ENCODE measurements around the gene OR2W3. TPM values are rescaled to one million over a fixed set of nuclear protein-coding genes. Genes with fewer than 3 reads are reported as not detected.

Gene OR2W3
- total RNA-seq, 1 donor from 2014 or later, result 0.75 TPM

DNA sequence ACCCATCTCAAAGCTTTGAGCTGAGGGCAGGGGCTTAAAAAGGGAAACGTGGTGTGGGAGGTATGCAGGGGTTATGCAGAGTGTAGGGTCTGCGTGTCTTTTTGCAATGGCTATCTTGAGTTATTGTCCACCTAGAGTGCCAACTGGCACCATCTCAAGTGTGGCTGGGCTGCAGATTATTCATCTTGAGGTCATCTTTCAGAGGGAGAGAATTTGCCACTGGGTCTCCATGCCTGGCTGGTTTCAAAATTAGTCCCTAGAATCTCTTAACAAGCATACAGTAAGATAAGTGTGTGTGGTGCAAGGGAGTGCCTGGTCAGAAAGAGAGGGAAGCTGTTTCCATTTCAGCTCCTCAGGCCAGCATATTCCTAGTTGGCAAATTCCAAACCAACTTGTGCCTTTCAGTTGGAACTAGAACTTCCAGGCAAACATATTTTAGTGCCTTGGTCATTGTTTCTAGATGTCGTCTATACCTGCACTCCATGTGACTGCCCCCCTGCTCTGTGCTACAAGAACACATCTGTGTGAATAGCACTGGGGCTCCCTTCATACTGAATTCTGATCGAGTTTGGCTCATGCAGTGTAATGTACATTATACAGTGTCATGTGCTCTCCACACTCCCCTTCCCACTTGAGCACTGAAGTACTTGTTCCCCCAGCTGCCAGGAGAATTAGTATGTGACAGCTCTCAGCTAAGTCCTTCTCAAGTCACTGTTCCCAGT, 19.7 kb downstream of the OR2W3 start:
- H3K9me3 Mint-ChIP-seq (ENCODE audit: unreplicated experiment), result peaks cover 12% of the 10 kb centered on the region
- H3K4me3 Mint-ChIP-seq (ENCODE audit: unreplicated experiment), result no peak overlapping the region
- H3K27me3 Mint-ChIP-seq (ENCODE audit: unreplicated experiment), result no peaks in the 10 kb centered on the region
- no peaks in the 10 kb centered on the region for H3K4me1 Mint-ChIP-seq (ENCODE audit: unreplicated experiment)
- no peak overlapping the region for H3K27ac Mint-ChIP-seq (ENCODE audit: unreplicated experiment)
- H3K36me3 Mint-ChIP-seq (ENCODE audit: unreplicated experiment), result no peaks in the 10 kb centered on the region
- TF ChIP-seq, protein P1, sequence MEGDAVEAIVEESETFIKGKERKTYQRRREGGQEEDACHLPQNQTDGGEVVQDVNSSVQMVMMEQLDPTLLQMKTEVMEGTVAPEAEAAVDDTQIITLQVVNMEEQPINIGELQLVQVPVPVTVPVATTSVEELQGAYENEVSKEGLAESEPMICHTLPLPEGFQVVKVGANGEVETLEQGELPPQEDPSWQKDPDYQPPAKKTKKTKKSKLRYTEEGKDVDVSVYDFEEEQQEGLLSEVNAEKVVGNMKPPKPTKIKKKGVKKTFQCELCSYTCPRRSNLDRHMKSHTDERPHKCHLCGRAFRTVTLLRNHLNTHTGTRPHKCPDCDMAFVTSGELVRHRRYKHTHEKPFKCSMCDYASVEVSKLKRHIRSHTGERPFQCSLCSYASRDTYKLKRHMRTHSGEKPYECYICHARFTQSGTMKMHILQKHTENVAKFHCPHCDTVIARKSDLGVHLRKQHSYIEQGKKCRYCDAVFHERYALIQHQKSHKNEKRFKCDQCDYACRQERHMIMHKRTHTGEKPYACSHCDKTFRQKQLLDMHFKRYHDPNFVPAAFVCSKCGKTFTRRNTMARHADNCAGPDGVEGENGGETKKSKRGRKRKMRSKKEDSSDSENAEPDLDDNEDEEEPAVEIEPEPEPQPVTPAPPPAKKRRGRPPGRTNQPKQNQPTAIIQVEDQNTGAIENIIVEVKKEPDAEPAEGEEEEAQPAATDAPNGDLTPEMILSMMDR (IDR thresholded peaks at IDR 0.05), result no peak
- DNase-seq (ENCODE audit: extremely low spot score, unreplicated experiment), result no peak

DNA sequence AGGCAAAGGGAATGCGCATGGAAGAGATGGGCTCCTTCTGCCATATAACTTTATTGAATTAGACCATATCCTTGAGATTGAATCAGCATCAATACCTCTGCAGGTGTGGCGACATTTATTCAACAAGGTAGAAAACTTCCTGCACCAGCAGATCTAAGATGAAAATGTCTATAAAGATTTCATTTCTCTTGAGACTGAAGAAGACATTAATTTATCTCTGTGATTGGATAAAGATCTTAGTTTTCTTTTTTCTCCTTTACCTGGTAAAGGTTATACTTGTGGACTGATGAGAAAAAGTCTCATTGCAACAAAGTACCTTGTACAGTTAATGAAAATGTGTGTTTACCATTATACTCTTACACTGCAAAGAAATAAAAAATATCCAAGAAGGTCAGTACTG, 24.6 kb downstream of the OR2W3 start, which contains the start of gene OR2T8:
TSS of gene OR2T8 (plus strand) at position 301 of the 400 bp plus-strand sequence. CDS start 766 bp downstream, outside the sequence.
- Mint-ChIP-seq H3K4me3 (ENCODE audit: unreplicated experiment) (no peak within 1 kb of the TSS), H3K27ac (ENCODE audit: unreplicated experiment) (no peak within 1 kb of the TSS), H3K36me3 (ENCODE audit: unreplicated experiment) (no peaks in the 10 kb centered on the region), H3K27me3 (ENCODE audit: unreplicated experiment) (no peaks in the 10 kb centered on the region), H3K4me1 (ENCODE audit: unreplicated experiment) (no peaks in the 10 kb centered on the region), H3K9me3 (ENCODE audit: unreplicated experiment) (no peaks in the 10 kb centered on the region)
- no peak for DNase-seq (ENCODE audit: extremely low spot score, unreplicated experiment)
- TF ChIP-seq, protein P1 (IDR thresholded peaks at IDR 0.05), result no peak

DNA sequence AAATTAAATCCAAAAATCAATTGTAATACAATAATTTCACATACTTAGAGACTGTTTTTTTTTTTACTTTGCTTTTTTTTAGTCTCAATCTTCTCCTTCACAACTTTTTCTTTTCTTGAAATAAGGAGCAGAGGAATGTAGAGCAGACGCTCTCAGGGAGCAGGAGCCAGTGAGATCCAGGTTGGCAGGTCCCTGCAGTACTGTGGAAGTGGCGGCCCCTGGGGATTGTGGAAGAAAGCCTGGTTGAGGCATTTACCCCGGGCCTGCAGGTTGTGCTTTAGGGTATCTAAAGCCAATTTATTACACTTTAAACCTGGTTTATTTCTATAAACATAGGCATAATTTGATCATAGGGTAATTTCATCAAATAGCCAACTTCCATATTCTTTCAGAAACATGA, 28.6 kb downstream of the OR2W3 start:
- Mint-ChIP-seq H3K9me3 (ENCODE audit: unreplicated experiment) (no peaks in the 10 kb centered on the region), H3K4me3 (ENCODE audit: unreplicated experiment) (no peak overlapping the region), H3K27ac (ENCODE audit: unreplicated experiment) (no peak overlapping the region), H3K27me3 (ENCODE audit: unreplicated experiment) (no peaks in the 10 kb centered on the region), H3K4me1 (ENCODE audit: unreplicated experiment) (no peaks in the 10 kb centered on the region), H3K36me3 (ENCODE audit: unreplicated experiment) (no peaks in the 10 kb centered on the region)
- no peak for DNase-seq (ENCODE audit: extremely low spot score, unreplicated experiment)
- TF ChIP-seq, protein P1 (IDR thresholded peaks at IDR 0.05), result no peak

DNA sequence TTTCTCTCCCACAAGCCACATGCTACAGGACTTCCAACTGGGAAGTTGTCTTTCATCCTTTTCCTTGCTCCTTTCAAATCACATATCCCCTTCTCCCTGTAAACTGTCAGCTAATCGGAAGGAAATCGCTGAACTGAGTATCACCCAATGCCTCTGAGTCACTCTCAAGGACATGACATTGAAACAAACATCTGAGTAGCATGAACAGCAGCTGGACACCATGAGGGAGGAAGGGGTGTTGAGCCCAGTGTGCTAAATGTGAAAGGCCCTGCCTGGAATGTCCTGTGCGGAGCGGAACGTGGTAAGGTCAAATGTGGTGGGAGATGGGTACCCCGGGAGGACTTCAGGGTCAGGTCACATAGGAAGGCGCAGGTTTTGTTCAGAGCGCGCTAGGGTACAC, 29.5 kb downstream of the OR2W3 start, which contains the start of gene OR2AJ1:
TSS of gene OR2AJ1 (plus strand) at position 22 of the 400 bp plus-strand sequence. CDS start 8,880 bp downstream, outside the sequence.
- no peak within 1 kb of the TSS for H3K4me3 Mint-ChIP-seq (ENCODE audit: unreplicated experiment)
- H3K9me3 Mint-ChIP-seq (ENCODE audit: unreplicated experiment), result peaks cover under 1% of the 10 kb centered on the region
- H3K27me3 Mint-ChIP-seq (ENCODE audit: unreplicated experiment), result no peaks in the 10 kb centered on the region

DNA sequence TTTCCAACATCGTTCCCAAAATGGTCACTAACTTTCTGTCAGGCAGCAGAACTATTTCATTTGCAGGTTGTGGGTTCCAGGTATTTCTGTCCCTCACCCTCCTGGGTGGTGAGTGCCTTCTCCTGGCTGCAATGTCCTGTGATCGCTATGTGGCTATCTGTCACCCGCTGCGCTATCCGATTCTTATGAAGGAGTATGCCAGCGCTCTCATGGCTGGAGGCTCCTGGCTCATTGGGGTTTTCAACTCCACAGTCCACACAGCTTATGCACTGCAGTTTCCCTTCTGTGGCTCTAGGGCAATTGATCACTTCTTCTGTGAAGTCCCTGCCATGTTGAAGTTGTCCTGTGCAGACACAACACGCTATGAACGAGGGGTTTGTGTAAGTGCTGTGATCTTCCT, 38.6 kb downstream of the OR2W3 start:
- Mint-ChIP-seq H3K27me3 (ENCODE audit: unreplicated experiment) (peaks cover 7% of the 10 kb centered on the region), H3K9me3 (ENCODE audit: unreplicated experiment) (peaks cover 6% of the 10 kb centered on the region), H3K4me1 (ENCODE audit: unreplicated experiment) (peaks cover 3% of the 10 kb centered on the region), H3K36me3 (ENCODE audit: unreplicated experiment) (no peaks in the 10 kb centered on the region), H3K4me3 (ENCODE audit: unreplicated experiment) (no peak overlapping the region), H3K27ac (ENCODE audit: unreplicated experiment) (no peak overlapping the region)
- no peak for DNase-seq (ENCODE audit: extremely low spot score, unreplicated experiment)
- TF ChIP-seq, protein P1 (IDR thresholded peaks at IDR 0.05), result no peak

More for the DNA sequence above, 29.5 kb downstream of the OR2W3 start, which contains the start of gene OR2AJ1:
- H3K27ac Mint-ChIP-seq (ENCODE audit: unreplicated experiment), result no peak within 1 kb of the TSS
- TF ChIP-seq, protein P1 (IDR thresholded peaks at IDR 0.05), result no peak
- H3K36me3 Mint-ChIP-seq (ENCODE audit: unreplicated experiment), result no peaks in the 10 kb centered on the region
- H3K4me1 Mint-ChIP-seq (ENCODE audit: unreplicated experiment), result no peaks in the 10 kb centered on the region
- DNase-seq (ENCODE audit: extremely low spot score, unreplicated experiment), result no peak

Measured in osteocyte (in vitro differentiated cells).